ENCODE results near the gene RAN. TPM values are rescaled to one million over a fixed set of nuclear protein-coding genes. Genes with fewer than 3 reads are reported as not detected.

Gene RAN
- total and polyA plus RNA-seq, 9 of the 15 experiments (the other 6 are each of a cell fraction or from before 2014, with no cell fraction given): 1,687 to 3,820 (median 2,300) TPM

GRCh38 chr12:130870442-130871285 lies 1.2 kb upstream of the RAN start (continued):
- TF ChIP-seq FOXO4 (CRISPR knock-in tag; IDR thresholded peaks at IDR 0.05) (no peak), RUNX1 (IDR thresholded peaks at IDR 0.05; ENCODE audit: low read depth) (no peak), DIDO1 (tag; IDR thresholded peaks at IDR 0.05; ENCODE audit: low read depth) (no peak), ATF6 (CRISPR knock-in tag; IDR thresholded peaks at IDR 0.05) (0 out of 2 replicates have a peak, but pooled peaks have one; percentile 58), CREB5 (CRISPR knock-in tag; IDR thresholded peaks at IDR 0.05) (no peak), MCM2 (IDR thresholded peaks at IDR 0.05; ENCODE audit: low read depth) (no peak), PATZ1 (CRISPR knock-in tag; IDR thresholded peaks at IDR 0.05; ENCODE audit: borderline replicate concordance) (no peak), TBP (optimal IDR thresholded peaks at IDR 0.05; ENCODE audit: low read depth, low read length) (peak; percentile 84), DNMT1 (IDR thresholded peaks at IDR 0.05) (no peak), ZNF384 (IDR thresholded peaks at IDR 0.05; ENCODE audit: low read depth, low read length) (no peak), SRSF3 (IDR thresholded peaks at IDR 0.05; ENCODE audit: insufficient read depth, low read length) (no peak), ZNF507 (tag; conservative IDR thresholded peaks at IDR 0.05) (no peak), ZNF445 (CRISPR knock-in tag; IDR thresholded peaks at IDR 0.05; ENCODE audit: low read depth) (no peak), NR0B1 (IDR thresholded peaks at IDR 0.05; ENCODE audit: partially characterized antibody) (no peak), SP2 (IDR thresholded peaks at IDR 0.05; ENCODE audit: extremely low read depth, low read depth, low read length, poor library complexity, severe bottlenecking) (no peak), SMAD4 (CRISPR knock-in tag; conservative IDR thresholded peaks at IDR 0.05) (peak; percentile 94), ZNF695 (CRISPR knock-in tag; IDR thresholded peaks at IDR 0.05) (no peak), CHD1 (IDR thresholded peaks at IDR 0.05; ENCODE audit: low read length) (no peak)

All from K562 (cell line).